ENCODE results near the gene RGS3.
"Not testable (repeated sequence)": the region's sequence is repeated elsewhere in the genome, so short reads cannot be mapped to it uniquely, and the experiment has no call there.

Gene RGS3

GRCh38 chr9:113467183-113467582 lies 3.7 kb downstream of the RGS3 start:
- no peak for DNase-seq

DNA sequence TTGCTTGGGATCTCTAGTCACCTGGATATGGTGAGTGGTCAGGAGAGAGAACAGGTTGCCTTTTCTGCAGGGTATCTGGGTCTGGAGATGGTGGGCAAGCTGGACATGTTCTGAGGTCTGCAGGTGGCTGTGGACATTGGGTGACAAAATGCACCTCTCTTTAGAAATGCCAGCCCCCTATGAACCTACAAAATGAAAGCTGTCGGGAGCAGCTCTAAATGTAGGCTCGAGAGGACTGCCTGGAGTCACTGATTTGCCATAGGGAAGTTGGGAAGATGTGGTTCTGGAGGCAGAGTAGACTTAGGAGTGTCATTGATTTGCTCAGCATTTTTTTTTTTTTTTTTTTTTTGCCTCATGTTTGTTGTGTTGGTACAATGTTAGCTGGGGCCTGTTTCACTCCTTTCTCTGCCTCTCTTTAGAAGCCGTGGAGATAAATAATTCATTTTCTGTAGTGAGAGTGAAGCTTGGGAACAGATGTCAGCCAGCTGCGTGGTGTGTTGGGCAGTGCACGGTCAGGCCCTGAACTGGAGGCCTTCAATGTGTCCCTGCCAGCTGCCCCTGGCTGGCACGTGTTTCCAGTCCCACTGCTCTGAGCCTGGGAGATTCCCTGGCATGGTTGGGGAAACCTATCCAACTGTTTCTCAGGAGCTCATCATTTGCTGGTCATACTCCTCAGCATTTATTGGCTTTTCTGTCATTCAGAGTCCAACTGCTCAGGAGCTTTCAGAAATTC lies 5.4 kb downstream of the RGS3 start:
- DNase-seq: no peak

DNA sequence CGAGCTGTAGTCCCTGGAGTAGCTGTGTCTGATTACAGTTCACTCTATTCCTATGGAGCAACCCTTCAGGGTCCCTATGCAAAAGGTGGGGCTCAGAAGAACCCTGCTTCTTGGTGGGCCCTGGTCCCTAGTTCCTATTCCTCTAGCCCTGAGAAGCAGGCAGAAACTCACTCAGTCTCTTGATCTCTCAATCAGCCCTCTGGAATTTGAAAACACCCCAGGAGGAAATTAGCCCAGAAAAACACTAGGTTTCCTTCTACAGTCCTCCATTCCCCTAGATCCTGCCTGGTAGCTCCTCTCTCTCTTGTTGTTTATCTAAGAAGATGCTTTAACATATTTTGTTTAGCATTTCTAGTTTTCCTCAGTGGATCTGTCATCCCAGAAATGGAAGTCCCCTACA lies 7.6 kb downstream of the RGS3 start:
- no peak for DNase-seq

GRCh38 chr9:113471566-113471965 lies 8.0 kb downstream of the RGS3 start:
- no peak for DNase-seq

GRCh38 chr9:113472199-113472598 lies 8.7 kb downstream of the RGS3 start:
- DNase-seq: no peak

DNA sequence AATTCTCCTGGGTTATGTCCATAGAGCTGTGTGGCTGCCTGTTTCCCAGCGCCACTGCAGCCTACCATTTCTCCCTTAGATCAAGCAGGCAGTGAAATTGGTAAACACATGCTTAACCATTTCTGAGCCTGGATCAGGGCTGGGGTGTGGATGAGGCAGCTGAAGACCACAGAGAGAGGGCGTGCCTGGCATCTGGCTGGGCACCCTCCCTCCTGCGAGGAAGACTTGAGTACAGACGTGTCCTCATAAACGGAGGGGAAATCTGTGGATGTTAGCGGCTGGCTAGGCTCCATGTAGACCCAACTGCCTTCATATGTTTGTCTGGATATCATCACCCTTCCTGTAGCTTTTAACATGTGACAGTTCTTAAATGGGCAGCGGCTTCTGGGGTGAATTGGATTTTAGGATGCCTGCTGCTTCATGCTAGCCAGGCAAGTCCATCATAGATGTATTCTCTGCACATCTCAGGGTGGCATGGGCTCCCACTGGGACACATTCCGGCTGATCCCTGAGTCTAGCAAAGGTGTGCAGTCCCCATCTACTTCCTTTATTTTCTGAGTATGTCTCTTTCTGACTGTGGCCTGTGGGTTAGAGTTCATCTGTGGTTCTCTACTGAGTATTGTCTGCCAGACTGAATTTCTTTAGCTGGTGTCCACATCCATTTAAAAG lies 11.0 kb downstream of the RGS3 start:
- no peak for DNase-seq

DNA sequence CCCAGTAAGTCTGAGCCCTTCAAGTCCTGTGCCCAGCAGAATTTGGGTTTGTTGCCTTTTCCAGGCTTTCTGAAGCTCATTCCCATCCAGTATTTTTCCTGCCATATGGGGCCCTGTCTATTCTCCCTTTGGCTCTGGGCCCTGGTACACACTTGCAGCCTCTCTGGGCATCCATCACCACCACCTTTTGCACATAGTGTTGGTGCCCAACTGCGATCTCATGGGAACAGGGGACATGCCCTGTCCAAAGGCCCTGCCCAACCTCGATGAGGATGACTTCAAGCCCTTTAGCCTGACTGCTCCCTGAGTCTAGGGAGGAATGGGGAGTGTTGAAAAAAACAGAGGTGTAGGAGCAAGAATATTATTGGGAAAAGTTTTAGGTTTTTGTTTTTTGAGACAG lies 11.5 kb downstream of the RGS3 start:
- no peak for DNase-seq

DNA sequence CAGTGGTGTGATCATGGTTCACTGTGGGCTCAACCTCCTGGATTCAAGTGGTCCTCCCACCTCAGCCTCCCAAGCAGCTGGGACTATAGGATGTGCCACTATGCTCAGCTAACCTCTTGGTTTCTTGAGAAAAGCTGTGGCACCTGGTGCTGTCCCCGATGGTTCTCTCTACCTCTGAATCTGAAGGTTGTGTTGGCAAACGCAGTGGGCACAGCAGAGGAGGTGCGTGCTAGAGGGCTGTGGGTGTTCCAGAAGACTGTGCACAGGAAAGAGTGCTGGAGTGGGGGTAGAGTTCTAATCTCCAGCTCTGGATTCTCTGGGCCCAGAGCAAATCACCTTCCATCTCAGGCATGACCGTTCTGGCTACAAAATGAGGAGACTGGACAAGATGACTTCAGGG lies 12.5 kb downstream of the RGS3 start:
- no peak for DNase-seq

DNA sequence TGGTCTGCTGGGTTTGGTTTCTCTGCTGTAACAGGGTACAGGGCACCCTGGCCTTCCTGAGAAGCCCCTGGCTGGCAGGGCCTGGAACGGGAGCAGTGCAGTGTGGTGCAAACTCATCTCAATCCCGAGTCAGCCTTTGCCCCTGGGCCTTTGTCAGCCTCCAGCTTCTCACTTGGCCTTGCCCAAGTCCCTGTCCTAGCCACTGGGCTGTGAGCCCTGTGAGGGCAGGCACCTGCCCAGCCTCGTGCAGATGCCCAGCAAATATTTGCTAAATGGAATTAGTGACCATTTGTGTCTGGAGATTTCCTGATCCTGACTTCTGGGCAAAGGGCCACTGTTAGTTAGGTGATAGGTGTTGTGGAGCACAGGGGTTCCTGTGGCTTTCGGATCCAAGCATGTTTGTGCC lies 13.0 kb downstream of the RGS3 start:
- no peak for DNase-seq

DNA sequence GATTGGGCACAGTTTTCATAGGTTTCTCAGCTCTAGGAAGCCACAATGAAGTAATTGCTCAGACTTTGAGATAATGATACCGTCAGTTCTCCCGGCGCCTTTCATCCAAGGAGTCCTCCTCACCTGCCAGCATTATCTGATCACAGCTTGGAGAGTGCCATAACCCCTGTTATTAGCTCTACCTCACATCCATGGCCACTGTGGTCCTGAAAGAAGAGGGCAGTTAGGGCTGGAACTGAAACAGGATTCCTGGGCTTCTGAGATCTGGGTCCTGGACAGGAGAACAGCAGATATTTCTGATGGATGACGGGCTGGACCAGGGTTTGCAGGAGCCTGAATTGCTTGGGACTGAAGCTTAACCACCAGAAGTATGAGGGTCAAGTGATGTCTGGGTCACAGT lies 13.5 kb downstream of the RGS3 start:
- no peak for DNase-seq

DNA sequence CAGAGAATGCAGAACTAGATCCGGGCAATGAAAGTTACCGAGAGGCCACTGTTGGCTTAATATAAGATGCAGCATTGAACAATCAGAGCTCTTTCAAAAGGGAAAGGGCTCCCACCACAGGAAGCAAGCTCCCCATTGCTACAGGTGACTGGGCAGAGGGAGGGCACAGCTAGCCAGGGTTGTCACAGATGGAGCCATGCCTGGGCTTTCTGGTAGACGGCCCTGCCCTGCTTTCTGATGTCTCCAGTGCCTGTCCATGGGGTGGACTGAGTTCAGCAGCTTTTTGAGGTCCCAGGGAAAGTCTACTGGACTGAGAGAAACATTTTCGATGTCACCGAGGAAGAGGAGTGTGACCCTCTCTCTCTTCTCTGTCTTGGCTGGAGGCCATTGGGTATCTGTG lies 14.1 kb downstream of the RGS3 start:
- DNase-seq: no peak

DNA sequence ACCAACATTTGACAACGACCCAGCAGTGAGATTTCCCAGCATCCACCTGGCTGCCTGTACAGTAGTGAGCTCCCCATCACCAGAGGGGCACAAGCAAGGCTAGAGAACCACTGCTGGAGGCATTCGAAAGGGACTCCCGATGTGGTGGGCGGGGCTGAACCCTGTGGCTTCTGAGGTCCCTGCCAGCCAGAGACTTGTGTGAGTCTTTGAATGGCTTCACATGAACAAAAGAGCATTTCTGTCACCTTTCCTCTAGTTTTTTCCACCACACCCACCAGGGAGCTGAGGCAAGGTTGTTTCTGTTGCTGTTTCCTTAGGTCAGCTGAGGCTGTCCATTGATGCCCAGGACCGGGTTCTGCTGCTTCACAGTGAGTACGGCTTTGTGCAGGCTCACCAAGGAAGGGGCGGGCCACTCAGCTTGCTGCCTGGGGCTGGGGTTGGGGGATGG lies 15.7 kb downstream of the RGS3 start:
- DNase-seq: peak; percentile 47

- no peak for DNase-seq
Measured at GRCh38 chr9:113480612-113481011, 17.1 kb downstream of the RGS3 start.

DNA sequence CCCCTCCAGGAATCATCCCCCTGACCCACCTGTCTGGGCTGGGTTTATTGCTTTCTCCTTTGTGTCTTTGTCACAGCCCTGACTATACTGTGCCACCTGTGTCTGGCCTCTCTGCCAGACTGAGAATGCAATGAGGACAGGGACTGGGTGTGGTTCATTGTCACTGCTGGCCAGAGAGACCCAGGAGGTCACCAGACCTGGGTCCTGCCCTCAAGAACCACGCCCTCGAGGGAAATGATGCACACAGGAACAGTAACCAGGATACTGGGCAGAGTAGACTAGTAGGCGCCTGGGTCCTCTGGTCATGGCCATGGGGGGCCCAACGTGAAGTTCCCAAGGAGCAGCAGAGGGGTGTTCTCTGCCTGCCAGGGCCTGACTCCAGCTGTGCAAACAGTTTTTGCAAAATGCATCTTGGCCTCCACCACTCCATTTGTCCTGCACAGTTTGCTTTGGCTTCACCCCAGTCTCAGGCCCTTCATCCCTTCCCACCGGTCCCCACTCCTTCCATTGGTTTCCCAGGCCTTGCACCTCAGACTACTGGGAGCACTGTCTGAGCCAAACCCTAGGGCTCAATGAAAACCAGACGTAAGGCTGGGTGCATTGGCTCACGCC lies 17.8 kb downstream of the RGS3 start:
- no peak for DNase-seq

DNA sequence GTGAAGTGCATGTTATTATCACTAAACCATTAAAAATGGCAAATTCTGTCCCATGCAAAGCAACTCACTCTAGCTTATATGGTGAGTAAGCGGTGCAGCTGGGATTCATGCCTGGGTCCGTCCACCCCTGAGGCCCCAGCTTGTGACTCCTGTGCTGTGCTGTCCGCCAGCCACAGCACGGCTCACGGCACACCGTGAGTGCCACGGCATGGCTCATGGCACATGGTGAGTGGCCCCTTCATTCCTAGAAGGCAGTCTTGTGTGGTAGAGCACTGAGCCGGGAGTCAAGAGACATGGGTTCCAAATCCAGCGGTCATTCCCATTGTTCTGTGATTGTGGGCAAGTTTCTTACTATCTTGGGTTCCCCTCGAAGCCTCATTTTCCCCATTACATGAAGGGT lies 18.8 kb downstream of the RGS3 start:
- no peak for DNase-seq

- DNase-seq: no peak
Measured at GRCh38 chr9:113482991-113483675, 19.6 kb downstream of the RGS3 start.

DNA sequence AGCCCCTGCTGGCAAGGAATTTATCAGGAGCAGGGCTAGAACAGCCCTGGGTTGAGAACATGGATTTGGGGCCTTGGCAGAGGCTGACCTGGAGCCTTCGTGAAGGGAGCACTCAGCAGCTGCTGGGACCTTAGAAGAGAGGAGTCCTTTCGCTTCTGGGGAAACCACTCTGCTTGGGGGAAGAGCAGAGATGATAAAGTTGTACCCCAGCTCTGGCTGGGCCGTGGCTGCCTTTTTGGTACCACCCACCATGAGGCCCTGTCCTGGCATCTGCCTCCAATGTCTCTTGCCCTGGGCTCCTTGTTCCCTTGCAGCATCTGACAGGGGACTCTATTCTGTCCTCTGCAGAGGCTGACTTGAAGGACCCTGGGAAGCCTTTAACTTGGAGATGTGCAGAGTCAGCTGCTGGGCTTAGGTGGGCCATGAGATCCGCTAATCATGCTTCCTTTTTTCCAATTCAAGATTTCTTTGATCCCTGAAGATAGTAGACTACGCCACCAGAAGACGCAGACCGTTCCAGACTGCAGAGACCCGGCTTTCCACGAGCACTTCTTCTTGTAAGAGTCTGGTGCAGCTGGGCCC lies 20.2 kb downstream of the RGS3 start:
- no peak for DNase-seq

DNA sequence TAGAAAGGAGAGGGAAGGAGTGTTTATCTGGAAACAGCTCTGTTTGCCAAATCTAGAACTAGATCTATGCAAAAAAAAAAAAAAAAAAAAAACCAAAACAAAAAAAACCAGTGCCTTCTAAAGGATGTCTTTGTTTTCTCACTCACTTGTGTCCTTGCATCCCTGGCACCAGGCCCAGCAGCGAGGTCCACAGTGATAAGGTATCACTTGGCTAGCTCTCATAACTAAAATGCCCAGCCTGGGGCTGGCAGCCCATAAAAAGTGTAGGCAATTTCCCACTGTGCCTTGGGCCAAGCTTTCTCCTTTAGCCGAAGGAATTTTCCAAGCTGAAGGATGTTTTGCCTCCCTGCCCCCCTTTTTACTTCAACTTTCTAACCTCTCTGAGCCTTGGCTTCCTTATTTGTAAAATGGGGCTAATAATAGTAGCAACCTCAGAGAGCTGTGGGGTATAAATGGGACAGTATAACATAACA lies 20.8 kb downstream of the RGS3 start:
- DNase-seq: peak; percentile 89

DNA sequence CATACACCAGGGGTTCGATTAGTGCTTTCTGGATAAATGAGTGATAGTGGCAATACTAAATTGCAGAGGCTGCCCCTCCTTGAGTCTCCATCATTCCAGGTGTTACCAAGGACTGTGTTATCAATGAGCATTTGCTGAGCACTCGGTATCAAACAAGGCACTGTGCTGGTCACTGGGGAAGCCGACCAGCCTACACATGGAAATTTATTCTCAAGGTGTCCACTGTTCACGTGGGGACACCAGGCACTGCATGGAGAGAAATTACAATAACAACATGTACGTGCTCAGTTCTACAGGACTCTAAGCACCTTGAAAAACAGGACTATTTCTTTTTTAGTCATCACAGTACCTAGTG lies 22.2 kb downstream of the RGS3 start:
- no peak for DNase-seq

DNA sequence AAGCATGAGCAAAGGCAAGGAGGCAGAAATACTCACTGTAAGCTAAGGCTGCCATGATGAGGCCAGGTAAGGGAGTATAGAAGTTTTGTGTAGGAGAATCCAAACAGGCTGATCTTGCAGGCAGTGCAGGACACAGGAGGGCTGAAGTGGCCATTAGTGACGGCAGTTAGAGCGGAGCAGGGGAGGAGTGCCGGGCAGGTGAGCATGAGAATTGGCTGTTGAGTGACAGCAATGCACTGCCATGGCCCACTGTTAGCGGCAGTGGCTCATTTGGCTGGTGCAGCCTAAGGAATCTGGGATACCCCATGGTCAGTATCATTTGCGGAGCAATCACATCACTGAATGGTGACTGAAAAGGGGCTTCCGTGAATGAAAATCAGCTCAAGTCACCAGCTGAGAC lies 22.8 kb downstream of the RGS3 start:
- no peak for DNase-seq

DNA sequence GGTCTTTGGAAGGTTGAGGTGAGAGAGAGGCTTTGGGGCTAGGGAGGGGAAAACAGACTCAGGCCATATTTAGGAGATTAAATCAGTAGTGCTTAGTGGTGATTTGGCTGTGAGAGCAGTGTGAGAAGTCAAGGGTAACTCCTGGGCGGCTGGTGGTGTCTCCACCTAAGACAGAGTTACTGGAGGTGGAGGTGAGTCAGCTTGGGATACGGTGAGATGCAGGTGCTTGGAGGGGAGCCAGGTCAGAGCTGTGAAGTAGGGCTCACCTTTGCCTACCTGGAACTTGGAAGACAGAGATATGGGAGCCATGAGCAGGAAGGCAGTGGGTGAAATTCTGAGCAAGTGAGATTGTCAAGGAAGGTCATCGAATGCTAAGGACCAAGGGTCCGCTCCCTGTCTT lies 24.5 kb downstream of the RGS3 start:
- DNase-seq: no peak

GRCh38 chr9:113488490-113488889 lies 25.0 kb downstream of the RGS3 start:
- DNase-seq: no peak

GRCh38 chr9:113491147-113491546 lies 27.6 kb downstream of the RGS3 start:
- not testable (repeated sequence) for DNase-seq

Measured in hematopoietic multipotent progenitor cell treated with erythropoietin and hydrocortisone succinate and interleukin-3 and kit ligand, for 8 days (in vitro differentiated cells).